Measurements from ENCODE around the gene ADH1A.
A peak's percentile ranks its signal among the peaks of the same experiment; 100 is the strongest.
"Not testable (repeated sequence)": the region's sequence is repeated elsewhere in the genome, so short reads cannot be mapped to it uniquely, and the experiment has no call there.

The ADH1A gene

GRCh38 chr4:99276417-99276816 is 14.4 kb downstream of the ADH1A start:
- DNase-seq, result no peak

DNA sequence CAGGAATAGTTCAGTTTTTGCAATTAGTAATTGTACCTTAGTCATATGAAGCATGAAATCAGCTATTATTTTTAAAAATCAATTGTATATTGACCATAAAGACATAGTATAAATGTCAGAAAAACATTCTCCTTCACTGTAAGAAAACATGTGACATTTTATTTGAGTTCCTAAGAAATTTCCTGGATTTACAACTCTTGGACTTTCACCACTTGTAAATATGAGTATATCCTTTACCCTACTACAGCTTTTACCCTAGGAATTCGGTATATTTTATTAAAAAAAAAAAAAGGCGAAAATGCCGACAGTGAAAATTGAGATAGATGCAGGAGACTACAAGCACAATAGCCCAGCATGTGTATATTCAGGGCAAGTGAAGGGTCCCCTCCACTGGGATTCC is 14.9 kb downstream of the ADH1A start:
- DNase-seq, result no peak

- no peak for DNase-seq
These were observed 15.7 kb downstream of the ADH1A start for GRCh38 chr4:99275050-99275449.

DNA sequence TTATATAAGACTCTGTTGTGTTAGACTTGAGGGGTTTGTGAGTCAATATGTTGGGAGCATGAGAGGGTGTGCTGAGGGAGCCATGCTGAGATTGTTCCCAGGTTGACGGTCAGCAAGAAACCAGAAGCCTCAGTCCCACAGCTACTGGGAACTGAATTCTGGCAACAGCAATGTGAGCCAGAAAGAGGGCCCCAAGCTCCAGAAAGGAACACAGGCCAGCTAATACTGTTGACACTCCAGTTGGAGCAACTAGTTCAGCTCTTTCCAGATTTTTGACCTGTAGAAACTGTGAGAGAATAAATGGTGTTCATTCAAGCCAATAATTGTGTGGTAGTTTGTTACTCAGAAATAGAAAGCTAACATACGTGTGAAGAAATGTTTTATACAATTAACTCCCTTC is 17.1 kb downstream of the ADH1A start:
- DNase-seq, result no peak

DNA sequence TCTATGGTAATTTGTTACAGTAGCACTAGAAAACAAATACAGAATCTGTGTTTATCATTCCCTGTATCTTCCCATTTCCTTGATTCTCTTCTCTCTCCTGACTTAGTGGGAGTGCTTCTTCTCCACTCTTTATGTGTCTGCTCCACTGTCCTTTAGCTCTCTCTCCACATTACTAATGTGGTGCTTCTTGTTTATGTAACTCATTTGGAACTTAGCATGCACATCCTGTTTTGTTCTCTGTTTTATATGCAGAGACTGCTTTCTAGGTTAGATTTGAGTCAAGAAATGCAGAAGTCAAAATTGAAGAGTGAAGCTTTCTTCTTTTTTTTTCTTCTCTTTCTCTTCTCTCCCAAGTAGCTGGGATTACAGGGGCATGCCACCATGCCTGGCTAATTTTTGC is 25.9 kb downstream of the ADH1A start:
- peak in 1 of 5 experiments; percentile 19 for DNase-seq

DNA sequence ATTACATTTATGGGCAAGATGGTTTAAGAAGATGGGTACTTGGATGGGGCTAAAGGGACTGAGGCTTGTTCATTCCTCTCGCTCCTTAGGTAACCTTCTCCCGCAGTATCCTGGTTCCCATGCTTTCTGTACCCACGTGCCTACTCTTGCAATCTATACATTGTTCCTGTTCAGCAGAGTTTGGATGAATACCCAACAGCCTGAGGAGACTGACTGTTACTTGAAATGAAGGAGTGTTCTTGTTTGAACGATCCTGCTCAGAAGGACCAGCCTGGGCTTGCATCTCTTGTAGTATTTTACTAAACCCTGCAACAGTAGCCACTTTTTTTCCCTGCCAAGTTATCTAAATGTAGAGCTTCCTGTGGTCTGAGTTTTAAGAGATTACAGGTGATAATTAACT is 38.0 kb downstream of the ADH1A start:
- DNase-seq, result no peak

DNA sequence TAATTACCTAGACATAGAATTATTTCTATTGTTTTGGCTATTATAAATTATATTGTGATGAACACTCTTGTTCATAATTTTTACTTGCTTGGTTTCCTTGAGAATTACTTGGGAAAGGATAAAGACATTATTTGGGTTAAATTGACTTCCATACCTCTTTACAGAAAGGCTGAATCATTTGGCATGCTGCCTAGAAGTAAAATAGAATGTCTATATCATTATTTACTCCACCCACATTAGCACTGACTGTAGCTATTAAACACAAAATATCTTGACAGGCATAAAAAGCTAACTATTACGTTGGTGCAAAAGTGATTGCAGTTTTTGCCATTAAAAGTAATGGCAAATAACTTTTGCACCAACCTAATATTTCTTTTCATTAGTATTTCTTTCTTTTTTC is 42.1 kb downstream of the ADH1A start:
- DNase-seq, result no peak

DNA sequence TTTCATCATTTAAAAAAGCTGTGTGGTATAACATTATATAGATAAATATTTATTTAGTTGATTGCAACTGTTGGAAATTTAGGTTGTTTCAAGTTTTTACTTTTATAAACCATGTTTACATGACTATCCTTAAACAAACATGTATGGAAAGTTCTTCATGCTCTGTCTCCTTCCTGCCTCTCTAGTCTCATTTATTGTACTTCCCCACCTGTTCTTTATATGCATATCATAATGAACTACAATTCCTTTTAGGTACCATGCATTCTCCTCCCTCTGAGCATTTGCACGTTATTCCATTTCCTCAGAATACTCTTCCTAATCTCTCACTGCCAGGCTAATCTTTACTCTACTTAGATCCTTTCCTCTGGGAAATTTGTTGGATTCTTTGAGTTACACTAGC is 54.8 kb downstream of the ADH1A start:
- DNase-seq, result no peak

- DNase-seq, result no peak
These were observed 56.3 kb downstream of the ADH1A start for GRCh38 chr4:99234331-99235010.

DNA sequence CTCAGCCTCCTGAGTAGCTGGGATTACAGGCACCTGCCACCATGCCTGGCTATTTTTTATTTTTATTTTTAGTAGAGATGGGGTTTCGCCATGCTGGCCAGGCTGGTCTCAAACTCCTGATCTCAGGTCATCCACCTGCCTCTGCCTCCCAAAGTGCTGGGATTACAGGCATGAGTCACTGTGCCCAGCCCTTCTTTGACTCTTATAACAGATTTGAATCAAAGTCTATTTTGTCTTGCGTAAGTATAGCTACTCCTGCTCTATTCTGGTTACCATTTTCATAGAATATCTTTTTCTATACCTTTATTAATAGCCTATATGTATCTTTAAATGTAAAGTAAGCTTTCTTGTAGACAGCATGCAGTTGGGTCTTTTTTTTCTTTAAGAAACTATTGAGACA is 57.4 kb downstream of the ADH1A start:
- DNase-seq, result not testable (repeated sequence)

GRCh38 chr4:99228706-99229105 is 62.1 kb downstream of the ADH1A start:
- DNase-seq, result not testable (repeated sequence)

- DNase-seq, result peak in 1 of 5 experiments; percentile 3
These were observed 63.1 kb downstream of the ADH1A start for GRCh38 chr4:99227646-99228045.
